ENCODE results near the gene SLC44A1.

SLC44A1 gene

DNA sequence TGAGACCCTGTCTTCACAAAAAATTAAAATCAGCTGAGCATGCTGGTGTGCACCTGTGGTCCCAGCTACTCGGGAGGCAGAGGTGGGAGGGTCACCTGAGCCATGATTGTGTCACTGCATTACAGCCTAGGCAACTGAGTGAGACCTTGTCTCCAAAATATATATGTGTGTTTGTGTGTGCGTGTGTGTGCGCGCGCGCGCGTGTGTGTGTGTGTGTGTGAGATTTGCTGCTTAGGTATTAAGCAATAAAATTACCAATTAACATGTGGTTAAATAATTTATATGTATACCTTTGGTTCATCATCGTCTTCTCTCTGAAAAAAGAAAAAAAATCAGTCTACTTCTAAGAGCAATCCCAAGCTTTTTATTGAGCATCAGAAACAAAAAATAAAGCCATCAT is 117.4 kb downstream of the SLC44A1 start:
- TF ChIP-seq, protein P1, sequence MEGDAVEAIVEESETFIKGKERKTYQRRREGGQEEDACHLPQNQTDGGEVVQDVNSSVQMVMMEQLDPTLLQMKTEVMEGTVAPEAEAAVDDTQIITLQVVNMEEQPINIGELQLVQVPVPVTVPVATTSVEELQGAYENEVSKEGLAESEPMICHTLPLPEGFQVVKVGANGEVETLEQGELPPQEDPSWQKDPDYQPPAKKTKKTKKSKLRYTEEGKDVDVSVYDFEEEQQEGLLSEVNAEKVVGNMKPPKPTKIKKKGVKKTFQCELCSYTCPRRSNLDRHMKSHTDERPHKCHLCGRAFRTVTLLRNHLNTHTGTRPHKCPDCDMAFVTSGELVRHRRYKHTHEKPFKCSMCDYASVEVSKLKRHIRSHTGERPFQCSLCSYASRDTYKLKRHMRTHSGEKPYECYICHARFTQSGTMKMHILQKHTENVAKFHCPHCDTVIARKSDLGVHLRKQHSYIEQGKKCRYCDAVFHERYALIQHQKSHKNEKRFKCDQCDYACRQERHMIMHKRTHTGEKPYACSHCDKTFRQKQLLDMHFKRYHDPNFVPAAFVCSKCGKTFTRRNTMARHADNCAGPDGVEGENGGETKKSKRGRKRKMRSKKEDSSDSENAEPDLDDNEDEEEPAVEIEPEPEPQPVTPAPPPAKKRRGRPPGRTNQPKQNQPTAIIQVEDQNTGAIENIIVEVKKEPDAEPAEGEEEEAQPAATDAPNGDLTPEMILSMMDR (IDR thresholded peaks at IDR 0.05; ENCODE audit: low read depth, low read length) = no peak
- DNase-seq (ENCODE audit: low read depth in 2 of 2) = no peak
- H3K4me3 ChIP-seq (replicated peaks in 1 of 2; ENCODE audit: low read depth in 2 of 2, low read length in 2 of 2) = no peak overlapping the region

DNA sequence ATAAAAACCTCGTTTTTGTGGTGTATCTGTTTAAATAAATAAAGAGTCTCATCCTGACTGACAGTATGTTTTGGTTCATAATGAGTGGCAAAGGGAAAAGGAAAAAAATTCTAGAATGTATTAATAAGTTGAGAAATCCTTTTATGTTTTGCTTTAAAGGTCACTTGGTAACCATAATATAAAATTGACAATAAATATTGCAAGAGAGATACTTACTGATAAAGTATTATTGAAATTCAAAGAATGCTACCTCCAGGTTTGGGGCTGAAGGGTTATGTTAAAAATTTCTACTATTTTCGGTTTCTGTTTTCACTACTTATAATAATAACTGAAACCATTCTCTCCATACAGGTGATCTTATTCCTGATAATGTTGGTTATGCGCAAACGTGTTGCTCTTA is 118.0 kb downstream of the SLC44A1 start:
- no peak for DNase-seq (ENCODE audit: low read depth in 2 of 2)
- H3K4me3 ChIP-seq (replicated peaks in 1 of 2; ENCODE audit: low read depth in 2 of 2, low read length in 2 of 2) = no peak overlapping the region
- TF ChIP-seq, protein P1 (IDR thresholded peaks at IDR 0.05; ENCODE audit: low read depth, low read length) = no peak

DNA sequence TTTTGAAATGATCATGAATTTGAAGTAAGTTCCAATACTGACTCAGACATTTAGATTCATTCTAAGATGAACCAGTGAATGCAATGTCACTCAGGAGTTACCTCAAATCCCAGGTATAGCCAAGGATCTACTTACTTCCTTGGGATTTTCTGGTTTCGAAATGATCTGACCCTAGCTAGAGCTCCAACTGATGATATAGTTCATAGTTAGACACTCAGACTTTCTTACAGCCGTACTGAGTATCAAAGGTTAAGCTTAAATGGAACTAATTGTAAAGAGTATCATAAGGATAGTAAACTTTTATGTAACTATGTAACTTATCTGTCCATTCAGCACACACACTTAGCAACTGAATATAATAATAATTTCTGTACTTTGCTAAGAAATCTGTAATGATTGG is 119.4 kb downstream of the SLC44A1 start:
- TF ChIP-seq, protein P1 (IDR thresholded peaks at IDR 0.05; ENCODE audit: low read depth, low read length) = no peak
- H3K4me3 ChIP-seq (replicated peaks in 1 of 2; ENCODE audit: low read depth in 2 of 2, low read length in 2 of 2) = no peak overlapping the region
- DNase-seq (ENCODE audit: low read depth in 2 of 2) = no peak

DNA sequence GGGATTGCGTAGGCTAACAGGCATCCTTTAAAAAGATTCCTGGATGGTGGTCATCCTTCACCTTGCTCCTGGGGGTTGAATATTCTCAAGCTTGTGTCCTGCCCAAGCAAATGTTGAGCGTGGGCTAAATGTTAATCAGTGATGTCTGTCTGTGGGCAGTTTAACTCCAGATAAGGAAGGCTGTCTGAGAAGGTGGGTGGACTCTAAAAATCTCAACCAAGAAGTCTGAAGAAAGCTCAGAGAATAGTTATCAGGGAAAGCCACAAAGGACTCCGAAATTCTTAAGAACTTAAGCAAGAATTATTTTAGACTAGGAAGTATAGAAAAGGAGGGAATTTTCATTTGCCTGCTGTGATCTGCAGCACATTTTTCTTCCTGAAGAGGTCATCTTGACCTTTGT is 125.5 kb downstream of the SLC44A1 start:
- DNase-seq (ENCODE audit: low read depth in 2 of 2) = no peak
- TF ChIP-seq, protein P1 (IDR thresholded peaks at IDR 0.05; ENCODE audit: low read depth, low read length) = no peak
- no peak overlapping the region for H3K4me3 ChIP-seq (replicated peaks in 1 of 2; ENCODE audit: low read depth in 2 of 2, low read length in 2 of 2)

DNA sequence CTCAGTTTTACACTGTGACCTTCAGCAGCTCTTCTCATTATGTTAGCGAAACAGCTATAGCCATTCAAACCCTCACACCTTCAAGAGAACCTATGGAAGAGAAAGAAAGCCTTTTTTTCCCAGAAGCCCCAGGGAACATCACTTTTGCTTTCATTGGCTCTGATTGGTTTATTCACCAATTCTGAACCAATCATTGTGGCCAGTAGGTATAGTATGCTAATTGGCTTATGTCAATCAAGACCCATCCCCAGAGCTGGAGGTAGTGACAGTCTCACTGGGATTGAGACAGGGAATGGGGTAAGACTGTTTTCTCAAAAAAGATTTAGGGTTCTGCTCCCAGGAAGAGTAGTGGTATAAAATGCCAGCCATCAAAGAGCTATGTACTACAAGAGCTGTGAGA is 129.3 kb downstream of the SLC44A1 start:
- DNase-seq (ENCODE audit: low read depth in 2 of 2) = no peak
- H3K4me3 ChIP-seq (replicated peaks in 1 of 2; ENCODE audit: low read depth in 2 of 2, low read length in 2 of 2) = no peak overlapping the region
- TF ChIP-seq, protein P1 (IDR thresholded peaks at IDR 0.05; ENCODE audit: low read depth, low read length) = no peak

DNA sequence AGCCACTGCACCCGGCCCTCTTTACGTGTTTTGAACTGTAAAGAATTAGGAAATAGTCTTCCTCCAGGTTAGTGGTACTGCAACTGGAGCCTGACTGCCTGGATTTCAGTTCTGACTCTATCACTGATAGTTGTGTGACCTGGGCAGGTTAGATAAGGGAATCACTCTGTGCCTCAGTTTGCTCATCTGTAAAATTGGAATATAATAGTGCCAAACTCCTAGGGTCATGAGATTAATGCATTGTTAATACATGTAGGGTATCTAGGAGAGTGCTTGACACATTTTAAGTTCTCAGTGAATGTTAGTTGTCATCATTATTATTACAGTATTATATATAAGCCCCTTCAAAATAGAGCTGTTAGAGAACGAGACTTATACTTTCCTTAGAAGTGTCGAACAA is 130.9 kb downstream of the SLC44A1 start:
- no peak for DNase-seq (ENCODE audit: low read depth in 2 of 2)
- TF ChIP-seq, protein P1 (IDR thresholded peaks at IDR 0.05; ENCODE audit: low read depth, low read length) = no peak
- H3K4me3 ChIP-seq (replicated peaks in 1 of 2; ENCODE audit: low read depth in 2 of 2, low read length in 2 of 2) = no peak overlapping the region

DNA sequence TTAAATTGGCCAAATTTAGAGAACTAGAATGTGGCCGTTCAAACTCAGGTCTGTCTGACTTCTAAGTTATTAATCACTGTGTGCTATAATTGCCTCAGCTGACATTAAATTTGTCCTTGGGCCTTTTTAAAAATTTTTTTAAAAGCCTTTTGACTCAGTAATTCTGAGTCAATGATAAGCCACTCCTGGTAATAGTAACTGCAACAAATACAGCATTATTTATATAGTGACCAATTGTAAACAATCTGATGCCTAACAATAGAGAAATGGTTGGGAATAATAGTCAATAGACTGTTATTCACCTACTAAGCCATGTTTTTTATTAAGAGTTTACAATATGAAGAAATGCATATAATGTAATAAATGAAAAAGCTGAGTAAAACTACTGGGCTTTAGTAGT is 132.4 kb downstream of the SLC44A1 start:
- TF ChIP-seq, protein P1 (IDR thresholded peaks at IDR 0.05; ENCODE audit: low read depth, low read length) = no peak
- no peak for DNase-seq (ENCODE audit: low read depth in 2 of 2)

More for the DNA sequence above, 132.4 kb downstream of the SLC44A1 start:
- no peak overlapping the region for H3K4me3 ChIP-seq (replicated peaks in 1 of 2; ENCODE audit: low read depth in 2 of 2, low read length in 2 of 2)
